Measurements from ENCODE around the gene PLXNA4. TPM values are rescaled to one million over a fixed set of nuclear protein-coding genes. Genes with fewer than 3 reads are reported as not detected.

PLXNA4 gene
- total and polyA plus RNA-seq, 8 donors = 0.19 to 1.6 (median 0.47) TPM

DNA sequence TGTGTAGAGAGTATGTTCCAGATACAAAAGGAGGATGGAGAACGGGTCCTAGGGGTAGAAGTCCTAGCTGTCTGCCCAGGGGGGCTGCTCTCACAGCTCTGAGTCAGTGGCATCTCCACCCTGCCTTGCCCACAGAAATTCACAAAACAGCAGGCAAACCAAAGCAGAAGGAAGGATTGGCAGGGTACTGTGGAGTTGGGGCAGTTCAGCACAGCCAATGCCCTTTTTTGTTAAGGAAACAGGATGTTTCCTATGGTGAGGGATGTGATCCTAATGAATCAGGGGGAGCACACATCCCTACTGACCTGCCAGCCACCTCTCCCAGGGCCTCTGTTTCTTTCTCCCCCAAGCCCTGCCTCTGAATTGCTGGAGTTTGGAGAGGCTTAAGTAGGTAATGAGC, 457.6 kb downstream of the PLXNA4 start:
- no peak for FAIRE-seq

DNA sequence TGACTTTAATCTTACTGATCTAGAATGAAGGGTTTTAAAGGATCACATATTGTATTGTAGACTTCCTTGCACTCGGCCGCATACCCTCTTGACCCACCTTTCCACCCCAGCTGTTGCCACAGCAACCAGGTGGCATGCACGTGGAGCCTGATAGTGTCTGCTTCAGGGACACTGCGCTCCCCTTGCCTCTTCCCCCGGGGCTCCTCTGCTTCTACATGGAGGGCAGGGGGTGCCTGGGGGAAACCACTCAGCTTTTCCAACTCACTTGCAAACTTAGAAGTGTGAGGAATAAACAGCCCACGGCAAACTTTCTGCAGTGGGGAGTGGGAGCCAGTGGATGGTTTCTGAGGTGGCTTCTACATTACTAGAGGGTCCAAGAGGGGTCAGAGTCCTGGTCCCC, 458.6 kb downstream of the PLXNA4 start:
- intact Hi-C loops (cut with DNase I) = no loop called here
- Histone ChIP-seq H3K4me1 (no peaks in the 10 kb centered on the region), H3K9me3 (no peaks in the 10 kb centered on the region), H3K36me3 (no peaks in the 10 kb centered on the region), H3K4me3 (no peak overlapping the region), H3K27ac (no peak overlapping the region), H3K27me3 (no peaks in the 10 kb centered on the region)
- DNase-seq (no peak), FAIRE-seq (no peak), ATAC-seq (no peak)
- no peak for TF ChIP-seq CTCF (IDR thresholded peaks at IDR 0.05)
- WGBS, 2 donors = 59% methylated on average over 6 of the region's 6 CpGs

More for the DNA sequence above, 457.6 kb downstream of the PLXNA4 start:
- 79 to 86% methylated on average over 1 of the region's 1 CpG for WGBS, 2 donors
- intact Hi-C loops (cut with DNase I) = no loop called here
- no peak for TF ChIP-seq CTCF (IDR thresholded peaks at IDR 0.05)
- DNase-seq (no peak), ATAC-seq (no peak)
- H3K36me3 ChIP-seq = no peaks in the 10 kb centered on the region
- no peaks in the 10 kb centered on the region for H3K27me3 ChIP-seq
- no peak overlapping the region for H3K27ac ChIP-seq
- H3K4me3 ChIP-seq = no peak overlapping the region
- no peaks in the 10 kb centered on the region for H3K4me1 ChIP-seq
- H3K9me3 ChIP-seq = no peaks in the 10 kb centered on the region

DNA sequence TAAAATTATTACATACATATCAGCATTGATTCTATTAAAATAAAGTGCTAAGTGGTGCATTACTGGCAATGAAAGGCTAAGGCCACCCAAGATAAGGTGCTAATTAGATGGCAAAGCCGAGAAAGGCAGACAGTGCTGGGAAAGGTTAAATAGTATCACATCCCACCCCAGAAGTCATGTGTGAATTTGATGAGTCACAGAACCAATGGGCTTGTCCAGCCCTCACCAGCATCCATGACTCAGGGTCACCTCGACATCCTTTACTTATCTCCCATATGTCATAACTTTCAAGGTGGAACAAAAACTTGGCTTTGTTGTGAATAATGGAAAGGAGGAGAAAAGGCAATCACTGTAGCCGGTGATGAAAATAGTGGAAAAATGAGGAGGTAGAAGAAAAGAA, 459.1 kb downstream of the PLXNA4 start:
- Histone ChIP-seq H3K4me3 (no peak overlapping the region), H3K4me1 (no peaks in the 10 kb centered on the region), H3K27me3 (no peaks in the 10 kb centered on the region), H3K9me3 (no peaks in the 10 kb centered on the region), H3K27ac (no peak overlapping the region), H3K36me3 (no peaks in the 10 kb centered on the region)
- no peak for TF ChIP-seq CTCF (IDR thresholded peaks at IDR 0.05)
- 69 to 78% methylated on average over 3 of the region's 3 CpGs for WGBS, 2 donors
- intact Hi-C loops (cut with DNase I) = no loop called here
- ATAC-seq (no peak), DNase-seq (no peak), FAIRE-seq (no peak)

DNA sequence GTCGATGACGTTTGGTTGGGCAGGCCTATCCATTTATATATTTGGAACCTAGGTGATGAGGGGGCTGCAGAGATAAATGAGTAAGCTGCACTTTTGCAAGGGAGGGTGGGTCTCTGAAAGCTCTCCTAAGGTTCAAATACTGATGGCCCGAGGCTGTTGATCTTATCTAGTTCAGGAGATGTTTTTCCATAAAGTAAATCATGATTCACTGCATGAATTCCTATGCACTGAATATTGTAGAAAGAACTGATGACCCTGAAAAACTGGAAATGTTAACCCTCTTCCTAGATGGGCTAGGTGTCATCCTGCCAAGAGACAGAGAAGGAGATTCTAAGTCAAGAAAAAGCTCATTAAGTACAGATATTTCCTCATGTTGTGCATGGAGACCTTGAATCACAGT, 459.9 kb downstream of the PLXNA4 start:
- TF ChIP-seq CTCF (IDR thresholded peaks at IDR 0.05) = no peak
- FAIRE-seq (no peak), ATAC-seq (no peak)

DNA sequence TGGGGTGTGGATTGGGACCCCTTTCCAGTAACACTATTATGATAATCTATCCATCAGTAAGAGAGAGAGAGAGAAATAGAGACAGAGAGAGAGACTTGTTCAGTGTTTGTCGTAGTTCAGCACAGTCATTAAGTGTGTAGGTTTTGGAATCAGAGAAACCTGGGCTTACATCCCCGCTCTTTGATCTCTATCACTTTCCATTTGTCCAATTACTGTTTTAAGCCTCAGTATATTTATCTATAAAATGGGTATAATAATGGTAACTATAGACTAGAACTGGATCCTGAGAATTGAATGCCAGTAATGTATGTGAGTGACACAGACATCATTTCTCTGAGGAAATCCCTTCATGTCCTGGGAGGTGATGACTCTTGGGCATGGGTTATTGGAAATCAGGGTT, 460.5 kb downstream of the PLXNA4 start:
- intact Hi-C loops (cut with DNase I) = no loop called here
- Histone ChIP-seq H3K27ac (no peak overlapping the region), H3K27me3 (no peaks in the 10 kb centered on the region), H3K9me3 (no peaks in the 10 kb centered on the region), H3K4me3 (no peak overlapping the region), H3K4me1 (no peaks in the 10 kb centered on the region), H3K36me3 (no peaks in the 10 kb centered on the region)
- WGBS, 2 donors = 94 to 96% methylated on average over 2 of the region's 2 CpGs
- no peak for TF ChIP-seq CTCF (IDR thresholded peaks at IDR 0.05)
- no peak for DNase-seq
- FAIRE-seq = no peak
- ATAC-seq = no peak

More for the DNA sequence above, 459.9 kb downstream of the PLXNA4 start:
- Histone ChIP-seq H3K4me3 (no peak overlapping the region), H3K4me1 (no peaks in the 10 kb centered on the region), H3K9me3 (no peaks in the 10 kb centered on the region), H3K27me3 (no peaks in the 10 kb centered on the region), H3K27ac (no peak overlapping the region), H3K36me3 (no peaks in the 10 kb centered on the region)
- WGBS, 2 donors = 48 to 85% methylated on average over 3 of the region's 3 CpGs
- intact Hi-C loops (cut with DNase I) = no loop called here
- no peak for DNase-seq

Data from pancreas (tissue), 10 donors.